ENCODE measurements around the gene ZMAT5. TPM values are rescaled to one million over a fixed set of nuclear protein-coding genes. Genes with fewer than 3 reads are reported as not detected.
"Not testable (repeated sequence)": the region's sequence is repeated elsewhere in the genome, so short reads cannot be mapped to it uniquely, and the experiment has no call there.

Gene ZMAT5
- total RNA-seq, 3 donors from 2014 or later: 23.9 to 27.8 (median 26.5) TPM

DNA sequence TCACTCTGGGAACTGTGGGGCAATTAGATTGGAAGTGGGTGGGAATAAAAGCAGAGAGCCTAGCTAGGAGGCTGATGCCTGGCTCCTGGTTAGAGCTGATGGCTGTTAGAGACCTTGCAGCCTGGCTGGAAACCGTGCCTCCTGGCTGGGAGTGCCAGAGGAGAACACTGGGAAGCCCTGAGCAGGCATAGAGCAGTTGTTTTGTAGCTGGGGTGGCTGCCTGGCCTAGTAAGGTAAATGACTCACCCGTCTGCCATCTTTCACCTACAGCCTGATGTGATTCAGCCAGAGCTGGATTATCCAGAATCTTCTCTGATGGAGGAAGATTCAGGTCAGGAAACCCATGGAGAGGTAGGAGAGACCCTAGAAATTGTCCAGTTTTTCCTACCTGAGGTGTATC, 6.4 kb upstream of the ZMAT5 start:
- ATAC-seq: no peak
- DNase-seq: no peak
- Mint-ChIP-seq H3K4me1 (ENCODE audit: low read depth) (peaks cover 9% of the 10 kb centered on the region), H3K4me3 (no peak overlapping the region), H3K36me3 (ENCODE audit: insufficient read depth) (peaks cover 16% of the 10 kb centered on the region), H3K9me3 (no peaks in the 10 kb centered on the region), H3K27me3 (ENCODE audit: low read depth) (no peaks in the 10 kb centered on the region)

DNA sequence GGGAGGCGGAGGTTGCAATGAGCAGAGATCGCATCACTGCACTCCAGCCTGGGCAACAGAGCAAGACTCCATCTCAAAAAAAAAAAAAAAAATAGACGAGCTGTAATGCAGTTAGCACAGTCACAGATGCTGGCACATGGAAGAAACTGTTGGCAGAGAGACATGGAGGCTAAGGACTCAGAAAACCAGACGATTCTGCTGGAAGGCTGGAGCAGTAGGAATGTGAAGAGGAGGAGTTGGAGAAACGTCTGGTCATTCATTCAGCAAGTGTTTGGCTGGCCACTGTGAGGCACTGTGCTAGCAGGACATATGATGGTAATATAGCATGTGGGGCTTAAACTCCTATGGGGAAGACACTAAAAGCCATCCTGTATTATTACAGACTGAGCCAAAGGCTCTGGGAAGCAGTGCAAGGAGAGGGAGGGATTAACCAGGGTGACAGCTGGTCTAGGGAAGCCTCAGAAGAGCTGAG, 5.4 kb upstream of the ZMAT5 start:
- Mint-ChIP-seq H3K4me3 (no peak overlapping the region), H3K27me3 (ENCODE audit: low read depth) (no peaks in the 10 kb centered on the region), H3K9me3 (no peaks in the 10 kb centered on the region), H3K36me3 (ENCODE audit: insufficient read depth) (peaks cover 18% of the 10 kb centered on the region), H3K4me1 (ENCODE audit: low read depth) (peaks cover 14% of the 10 kb centered on the region)
- DNase-seq (no peak), ATAC-seq (no peak)

DNA sequence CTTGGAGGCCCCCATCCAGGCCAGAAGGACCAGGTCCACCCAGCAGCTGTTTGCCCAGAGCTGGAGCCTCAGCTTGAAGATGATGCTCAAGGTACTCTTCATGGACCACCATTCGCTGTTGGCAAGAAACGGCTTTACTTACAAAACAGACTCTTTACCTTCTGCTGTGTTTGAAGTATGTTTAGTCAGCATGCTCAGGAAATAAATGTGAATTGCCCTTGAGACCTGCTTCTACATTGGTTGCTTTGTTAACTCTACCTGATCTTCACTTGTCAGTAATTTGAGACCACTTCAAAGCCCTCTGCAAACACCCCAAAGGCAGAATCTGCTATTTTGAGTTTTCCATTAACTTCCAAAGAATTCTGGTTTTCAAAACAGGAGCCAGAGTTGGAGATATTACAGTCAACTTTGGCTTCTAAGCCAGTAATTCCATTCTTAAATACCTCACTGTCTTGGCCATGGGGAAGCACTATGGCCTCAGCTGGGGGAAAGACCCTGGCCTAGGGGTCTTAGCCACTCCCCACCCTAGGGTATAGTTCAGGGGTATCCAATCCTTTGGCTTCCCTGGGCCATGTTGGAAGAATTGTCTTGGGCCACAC, 3.0 kb upstream of the ZMAT5 start:
- Mint-ChIP-seq H3K4me3 (no peak overlapping the region), H3K9me3 (no peaks in the 10 kb centered on the region), H3K27me3 (ENCODE audit: low read depth) (no peaks in the 10 kb centered on the region), H3K4me1 (ENCODE audit: low read depth) (peaks cover 29% of the 10 kb centered on the region), H3K36me3 (ENCODE audit: insufficient read depth) (peaks cover 18% of the 10 kb centered on the region)
- DNase-seq (no peak), ATAC-seq (no peak)

DNA sequence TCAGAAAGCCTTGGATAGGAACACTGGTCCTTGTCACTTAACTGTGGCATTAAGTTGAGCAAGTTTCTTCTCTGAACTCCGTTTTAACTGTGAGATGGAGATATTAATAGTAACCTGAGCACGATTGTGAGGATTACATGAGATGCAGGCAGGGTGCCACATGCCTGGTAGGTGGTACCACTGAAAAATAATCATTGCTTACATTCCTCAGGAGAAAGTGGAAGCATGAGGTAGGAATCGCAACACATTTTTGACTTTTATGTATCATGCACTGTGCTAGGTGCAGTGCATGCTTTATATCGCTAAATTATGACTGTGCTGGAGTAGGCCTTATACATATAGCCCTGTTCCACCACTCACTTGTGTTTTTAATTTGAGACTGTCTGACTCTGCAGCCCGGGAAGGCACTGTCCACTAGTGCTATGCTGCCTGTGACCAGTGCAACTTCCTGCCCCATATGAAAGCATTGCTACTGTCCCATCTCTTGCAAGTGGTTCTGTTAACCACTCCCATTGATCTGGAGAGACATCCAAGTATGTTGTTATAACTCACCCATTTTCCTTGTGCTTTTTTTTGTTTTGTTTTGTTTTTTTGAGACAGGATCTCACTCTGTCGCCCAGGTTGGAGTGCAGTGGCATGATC, 1.4 kb upstream of the ZMAT5 start:
- no peaks in the 10 kb centered on the region for H3K27me3 Mint-ChIP-seq (ENCODE audit: low read depth)
- ATAC-seq (no peak), DNase-seq (no peak)
- peak overlapping the region; percentile 100 for H3K4me3 Mint-ChIP-seq
- peaks cover 18% of the 10 kb centered on the region for H3K36me3 Mint-ChIP-seq (ENCODE audit: insufficient read depth)
- peaks cover 30% of the 10 kb centered on the region for H3K4me1 Mint-ChIP-seq (ENCODE audit: low read depth)
- H3K9me3 Mint-ChIP-seq: no peaks in the 10 kb centered on the region

DNA sequence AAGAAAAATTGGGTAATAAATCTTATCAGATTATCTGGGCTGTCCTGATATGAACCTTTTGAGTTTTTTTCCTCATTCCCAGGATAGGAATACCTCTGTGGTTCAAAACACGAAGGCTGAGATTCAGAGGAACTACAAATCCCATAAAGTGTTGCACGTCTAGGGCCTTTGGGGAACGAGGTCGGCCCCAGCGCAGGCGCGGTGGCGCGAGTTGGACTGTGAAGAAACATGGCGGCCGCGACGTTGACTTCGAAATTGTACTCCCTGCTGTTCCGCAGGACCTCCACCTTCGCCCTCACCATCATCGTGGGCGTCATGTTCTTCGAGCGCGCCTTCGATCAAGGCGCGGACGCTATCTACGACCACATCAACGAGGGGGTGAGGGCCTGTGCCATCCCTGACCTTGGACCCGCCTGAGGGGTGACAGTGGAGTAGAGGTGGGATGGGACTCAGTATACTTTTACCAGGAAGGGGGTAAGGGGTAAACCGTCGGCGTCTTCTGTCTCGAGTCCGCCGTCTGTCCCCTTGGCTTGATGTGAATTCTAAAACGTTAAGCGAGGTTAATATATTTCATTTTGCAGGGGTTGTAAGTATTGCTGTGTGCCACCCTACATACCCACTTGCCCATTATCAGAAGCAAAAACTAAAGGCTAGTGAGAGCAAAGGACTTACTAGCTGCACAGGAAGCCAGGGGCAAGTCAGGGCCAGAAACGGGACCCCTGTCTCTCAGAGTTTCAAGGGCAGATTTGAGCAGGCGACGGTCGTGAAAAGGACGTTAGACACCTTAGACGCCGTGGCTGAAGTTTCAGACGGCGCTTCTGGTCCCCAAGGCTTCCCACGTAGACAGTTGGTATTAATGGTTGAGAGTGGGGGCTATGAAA, 604 bp upstream of the ZMAT5 start, which contains the start of gene UQCR10:
TSS of gene UQCR10 (plus strand) at position 199 of the 881 bp plus-strand sequence. CDS start at position 229, 30 bp downstream.
- Mint-ChIP-seq H3K4me3 (peak within 1 kb of the TSS; percentile 100), H3K9me3 (no peaks in the 10 kb centered on the region), H3K4me1 (ENCODE audit: low read depth) (peaks cover 30% of the 10 kb centered on the region), H3K27me3 (ENCODE audit: low read depth) (no peaks in the 10 kb centered on the region), H3K36me3 (ENCODE audit: insufficient read depth) (peaks cover 17% of the 10 kb centered on the region)
- ATAC-seq (peak; percentile 83 to 84), DNase-seq (peak; percentile 87)

DNA sequence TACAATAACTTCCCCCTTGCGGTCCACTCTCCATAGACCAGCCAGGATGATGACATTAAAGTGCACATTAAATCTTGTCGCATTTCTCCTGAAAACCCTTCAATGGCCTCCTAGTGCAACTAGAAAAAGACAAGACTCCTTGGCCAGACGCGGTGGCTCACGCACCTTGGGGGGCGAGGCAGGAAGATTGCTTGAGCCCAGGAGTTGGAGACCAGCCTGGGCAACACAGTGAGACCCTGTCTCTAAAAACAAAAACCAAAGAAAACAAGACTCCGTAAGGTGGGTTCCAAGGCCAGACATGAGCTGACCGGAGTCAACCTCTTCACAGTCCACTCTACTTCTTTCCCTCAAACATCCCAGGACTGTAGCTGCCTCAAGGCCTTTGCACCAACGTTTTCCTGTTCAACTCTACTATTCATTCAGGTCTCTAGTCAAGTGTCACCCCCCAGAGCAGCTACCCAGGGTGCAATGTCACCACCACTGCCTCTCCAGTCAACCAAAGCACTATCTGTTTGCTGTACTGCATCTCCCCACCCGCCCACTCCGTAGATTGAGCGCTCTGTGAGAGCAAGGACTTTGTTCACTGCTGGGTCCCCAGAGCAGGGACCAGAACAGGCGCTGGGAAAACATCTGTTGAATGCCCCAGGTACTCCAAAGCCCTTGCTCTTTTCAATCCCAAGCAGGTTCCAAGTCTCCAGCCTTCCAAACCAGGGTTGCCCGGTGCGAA, 739 bp downstream of the ZMAT5 start:
- Mint-ChIP-seq H3K27me3 (ENCODE audit: low read depth) (no peaks in the 10 kb centered on the region), H3K4me1 (ENCODE audit: low read depth) (peaks cover 30% of the 10 kb centered on the region), H3K4me3 (peak overlapping the region; percentile 100), H3K36me3 (ENCODE audit: insufficient read depth) (peaks cover 14% of the 10 kb centered on the region), H3K9me3 (no peaks in the 10 kb centered on the region)
- no peak for DNase-seq
- peak; percentile 3 to 8 for ATAC-seq

DNA sequence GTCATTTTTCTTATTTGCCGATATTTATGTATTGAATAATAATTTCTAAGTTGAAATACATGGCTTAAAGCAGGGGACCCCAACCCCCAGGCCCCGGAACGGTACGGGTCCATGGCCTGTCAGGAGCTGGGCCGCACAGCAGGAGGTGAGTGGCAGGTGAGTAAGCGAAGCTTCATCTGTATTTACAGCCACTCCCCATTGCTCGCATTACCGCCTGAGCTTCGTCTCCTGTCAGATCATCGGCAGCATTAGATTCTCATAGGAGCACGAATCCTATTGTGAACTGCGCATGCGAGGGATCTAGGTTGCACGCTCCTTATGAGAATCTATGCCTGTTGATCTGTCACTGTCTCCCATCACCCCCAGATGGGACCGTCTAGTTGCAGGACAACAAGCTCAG, 4.5 kb downstream of the ZMAT5 start:
- H3K36me3 Mint-ChIP-seq (ENCODE audit: insufficient read depth): peaks cover 1% of the 10 kb centered on the region
- no peak for ATAC-seq
- H3K4me3 Mint-ChIP-seq: no peak overlapping the region
- H3K4me1 Mint-ChIP-seq (ENCODE audit: low read depth): peaks cover 17% of the 10 kb centered on the region
- no peaks in the 10 kb centered on the region for H3K9me3 Mint-ChIP-seq
- no peak for DNase-seq
- no peaks in the 10 kb centered on the region for H3K27me3 Mint-ChIP-seq (ENCODE audit: low read depth)

DNA sequence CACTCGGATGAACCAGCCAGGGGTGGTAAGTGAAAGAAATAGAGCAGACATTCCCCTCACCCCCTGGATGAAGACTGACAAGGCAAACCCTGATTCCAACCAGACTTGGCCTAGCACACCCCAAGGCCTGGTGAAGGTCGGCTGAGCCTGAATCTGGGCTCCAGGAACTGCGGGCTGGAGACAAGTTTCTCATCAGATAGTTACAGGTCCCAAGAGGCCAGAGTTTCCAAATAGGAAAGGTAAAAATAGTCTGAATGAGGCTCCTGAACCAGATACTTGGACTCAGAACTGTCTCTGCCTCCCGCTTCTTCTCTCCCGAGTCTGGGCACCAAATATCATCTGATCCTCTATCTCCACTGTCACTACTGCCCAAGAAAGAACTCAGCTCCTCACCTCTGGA, 7.8 kb downstream of the ZMAT5 start:
- Mint-ChIP-seq H3K27me3 (ENCODE audit: low read depth) (no peaks in the 10 kb centered on the region), H3K4me3 (no peak overlapping the region), H3K4me1 (ENCODE audit: low read depth) (no peaks in the 10 kb centered on the region), H3K9me3 (no peaks in the 10 kb centered on the region), H3K36me3 (ENCODE audit: insufficient read depth) (no peaks in the 10 kb centered on the region)
- ATAC-seq: no peak
- DNase-seq: no peak

DNA sequence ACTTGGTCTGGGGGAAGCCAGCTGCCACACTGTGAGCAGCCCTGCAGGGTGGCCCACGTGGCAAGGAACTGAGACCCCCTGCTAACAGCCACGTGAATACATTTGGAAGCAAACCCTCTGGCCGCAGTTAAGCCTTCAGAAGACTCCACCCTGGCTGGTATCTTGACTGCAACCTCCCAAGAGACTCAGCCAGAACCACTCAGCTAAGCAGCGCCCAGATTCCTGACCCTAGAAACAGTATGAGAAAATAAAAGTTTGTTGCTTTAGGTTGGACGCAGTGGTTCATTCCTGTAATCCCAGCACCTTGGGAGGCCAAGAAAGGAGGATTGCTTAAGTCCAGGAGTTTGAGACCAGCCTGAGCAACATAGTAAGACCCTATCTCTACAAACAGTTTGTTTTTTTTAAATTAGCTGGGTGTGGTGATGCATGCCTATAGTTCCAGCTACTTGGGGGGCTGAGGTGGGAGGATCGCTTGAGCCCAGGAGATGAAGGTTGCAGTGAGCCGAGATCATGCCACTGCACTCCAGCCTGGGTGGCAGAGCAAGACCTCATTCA, 8.7 kb downstream of the ZMAT5 start:
- DNase-seq (no peak), ATAC-seq (no peak)
- Mint-ChIP-seq H3K4me3 (no peak overlapping the region), H3K27me3 (ENCODE audit: low read depth) (no peaks in the 10 kb centered on the region), H3K9me3 (no peaks in the 10 kb centered on the region), H3K4me1 (ENCODE audit: low read depth) (no peaks in the 10 kb centered on the region), H3K36me3 (ENCODE audit: insufficient read depth) (no peaks in the 10 kb centered on the region)

DNA sequence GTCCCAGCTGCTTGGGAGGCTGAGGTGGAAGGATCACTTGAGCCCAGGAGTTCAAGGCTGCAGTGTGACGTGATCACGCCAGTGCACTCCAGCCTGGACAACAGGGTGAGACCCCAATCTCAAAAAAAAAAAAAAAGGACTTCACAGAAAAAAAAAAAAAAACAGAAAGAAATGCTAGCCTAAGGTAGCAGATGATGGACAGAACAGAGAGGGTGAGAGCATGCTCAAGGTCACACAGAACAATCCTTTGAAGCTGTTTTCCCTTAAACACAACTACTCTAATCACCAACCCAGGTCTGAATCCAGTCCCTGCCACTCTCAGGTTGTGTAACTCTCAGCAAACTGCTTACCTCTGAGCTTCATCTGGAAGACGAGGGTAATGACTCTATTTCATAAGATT, 9.7 kb downstream of the ZMAT5 start:
- no peak for ATAC-seq

DNA sequence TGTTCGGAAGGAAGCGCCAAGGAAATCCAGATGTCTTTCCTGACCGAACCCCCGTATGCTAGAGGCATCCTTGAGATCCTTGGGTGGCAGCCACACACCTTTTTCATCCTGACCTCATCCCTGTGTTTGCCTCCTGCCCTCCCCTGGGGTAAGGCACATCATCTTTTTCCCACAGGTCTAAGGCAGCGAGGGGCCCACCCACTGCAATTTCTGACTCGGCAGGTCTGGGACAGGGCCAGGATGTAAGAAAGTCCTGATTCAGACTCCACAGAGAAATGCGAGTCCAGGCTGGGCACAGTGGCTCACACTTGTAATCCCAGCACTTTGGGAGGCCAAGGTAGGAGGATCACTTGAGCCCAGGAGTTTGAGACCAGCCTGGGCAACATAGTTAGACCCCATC, 10.5 kb downstream of the ZMAT5 start:
- Mint-ChIP-seq H3K4me3 (no peak overlapping the region), H3K36me3 (ENCODE audit: insufficient read depth) (no peaks in the 10 kb centered on the region), H3K4me1 (ENCODE audit: low read depth) (peaks cover 2% of the 10 kb centered on the region), H3K27me3 (ENCODE audit: low read depth) (no peaks in the 10 kb centered on the region), H3K9me3 (no peaks in the 10 kb centered on the region)
- DNase-seq (no peak), ATAC-seq (no peak)

More for the DNA sequence above, 9.7 kb downstream of the ZMAT5 start:
- Mint-ChIP-seq H3K9me3 (no peaks in the 10 kb centered on the region), H3K36me3 (ENCODE audit: insufficient read depth) (no peaks in the 10 kb centered on the region), H3K4me1 (ENCODE audit: low read depth) (no peaks in the 10 kb centered on the region), H3K27me3 (ENCODE audit: low read depth) (no peaks in the 10 kb centered on the region), H3K4me3 (no peak overlapping the region)
- no peak for DNase-seq

DNA sequence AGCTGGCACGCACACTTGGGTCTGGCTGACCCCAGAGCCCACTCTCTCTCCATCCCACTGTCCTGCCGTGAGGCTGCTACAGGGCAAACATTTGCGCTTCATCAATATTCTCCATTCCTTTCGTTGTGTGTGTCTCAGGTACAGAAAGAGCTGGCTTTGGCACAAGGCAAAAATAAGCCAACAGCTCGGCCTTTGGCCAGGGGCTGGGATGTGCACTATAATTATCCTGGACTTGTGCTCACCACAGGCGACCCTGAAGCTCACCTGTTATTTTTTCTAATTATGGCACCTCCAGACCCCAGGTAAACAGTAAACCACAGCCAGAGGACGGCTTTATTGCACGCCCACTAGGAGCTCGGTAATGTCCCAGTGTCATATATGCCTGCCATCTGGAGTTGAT, 10.9 kb downstream of the ZMAT5 start:
- Mint-ChIP-seq H3K4me3 (no peak overlapping the region), H3K27me3 (ENCODE audit: low read depth) (no peaks in the 10 kb centered on the region), H3K9me3 (no peaks in the 10 kb centered on the region), H3K36me3 (ENCODE audit: insufficient read depth) (no peaks in the 10 kb centered on the region), H3K4me1 (ENCODE audit: low read depth) (peaks cover 5% of the 10 kb centered on the region)
- no peak for ATAC-seq
- no peak for DNase-seq

DNA sequence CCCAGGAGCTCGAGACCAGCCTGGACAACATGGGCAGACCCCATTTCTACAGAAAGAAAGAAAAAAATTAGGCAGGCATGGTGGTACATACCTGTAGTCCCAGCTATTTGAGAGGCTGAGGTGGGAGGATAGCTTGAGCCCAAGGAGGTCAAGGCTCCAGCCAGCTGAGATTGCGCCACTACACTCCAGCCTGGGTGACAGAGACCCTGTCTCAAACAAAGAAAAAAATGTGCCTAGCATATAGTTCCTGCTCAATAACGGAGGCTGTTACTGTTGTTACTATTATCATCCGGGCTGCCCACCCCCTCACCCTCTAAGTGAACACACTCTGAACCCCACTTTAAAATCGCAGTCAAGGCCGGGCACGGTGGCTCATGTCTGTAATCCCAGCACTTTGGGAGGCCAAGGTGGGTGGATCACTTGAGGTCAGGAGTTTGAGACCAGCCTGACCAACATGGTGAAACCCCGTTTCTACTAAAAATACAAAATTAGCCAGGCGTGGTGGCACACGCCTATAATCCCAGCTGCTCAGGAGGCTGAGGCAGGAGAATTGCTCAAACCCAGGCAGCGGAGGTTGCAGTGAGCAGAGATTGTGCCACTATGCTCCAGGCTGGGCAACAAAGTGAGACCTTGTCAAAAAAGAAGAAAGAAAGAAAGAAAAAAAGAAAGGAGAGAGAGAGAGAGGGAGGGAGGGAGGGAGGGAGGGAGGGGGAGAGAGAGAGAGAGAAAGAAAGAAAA, 12.0 kb downstream of the ZMAT5 start:
- DNase-seq; H3K27me3 Mint-ChIP-seq (ENCODE audit: low read depth); H3K9me3 Mint-ChIP-seq; H3K36me3 Mint-ChIP-seq (ENCODE audit: insufficient read depth); H3K4me3 Mint-ChIP-seq; ATAC-seq: not testable (repeated sequence)
- H3K4me1 Mint-ChIP-seq (ENCODE audit: low read depth): peaks cover 14% of the 10 kb centered on the region
